ENCODE measurements around the gene KIF26A. TPM values are rescaled to one million over a fixed set of nuclear protein-coding genes. Genes with fewer than 3 reads are reported as not detected.

KIF26A gene
- total RNA-seq, 1 experiment from 2014 or later: 3.1 TPM

DNA sequence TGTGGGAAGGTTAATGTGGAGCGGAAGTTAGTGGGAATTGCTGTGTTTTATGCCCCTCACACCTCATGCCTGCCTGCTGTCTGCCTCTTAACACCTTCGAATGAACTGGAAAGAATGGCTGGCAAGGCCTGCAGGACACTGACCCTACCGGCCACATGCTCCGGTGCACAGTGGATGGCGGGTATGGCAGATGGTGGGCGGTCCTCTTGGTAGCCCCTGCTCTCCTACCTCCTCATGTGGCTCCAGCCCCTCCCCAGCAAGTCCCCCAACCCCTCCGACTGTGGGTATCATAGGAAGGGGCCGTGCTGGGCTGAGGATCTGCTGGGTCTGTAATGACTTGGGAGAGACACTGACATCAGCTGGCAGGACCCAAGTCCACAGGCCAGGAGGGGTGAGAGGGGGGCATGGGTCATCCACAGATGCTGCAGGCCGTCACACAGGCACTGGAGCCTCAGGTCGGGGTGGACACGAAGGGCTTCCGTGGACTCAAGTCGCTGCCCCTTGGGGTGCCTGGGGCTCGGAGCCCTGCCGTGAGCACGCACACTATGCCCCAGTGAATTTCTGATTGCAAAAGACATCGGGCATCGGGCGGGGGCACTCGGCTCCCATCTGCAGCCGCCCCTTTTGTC is 77.4 kb downstream of the KIF26A start:
- ChIA-PET POLR2A (ENCODE audit: unreplicated experiment) (no interaction called here), CTCF (no interaction called here)
- H3K9me2 ChIP-seq (replicated peaks; ENCODE audit: low read length): no peaks in the 10 kb centered on the region
- peaks cover 45% of the 10 kb centered on the region for H3K27me3 ChIP-seq (ENCODE audit: low read length)
- ATAC-seq (no peak), DNase-seq (no peak)
- intact Hi-C loops (cut with micrococcal nuclease): no loop called here
- no peaks in the 10 kb centered on the region for H3K36me3 ChIP-seq (ENCODE audit: low read depth, low read length)
- no peaks in the 10 kb centered on the region for H4K20me1 ChIP-seq (ENCODE audit: low read length)
- no peak overlapping the region for H3K4me2 ChIP-seq (ENCODE audit: low read length)
- H3K4me1 ChIP-seq (ENCODE audit: insufficient read depth, low read length): no peaks in the 10 kb centered on the region
- H2AFZ ChIP-seq (ENCODE audit: low read length): no peak overlapping the region
- BruUV-seq (replicated peaks): no TSS peak
- no peaks in the 10 kb centered on the region for H3F3A ChIP-seq (ENCODE audit: low read length, unreplicated experiment)
- no peak overlapping the region for H3K4me3 ChIP-seq (ENCODE audit: low read length)
- H3K9me3 ChIP-seq (ENCODE audit: low read length): no peaks in the 10 kb centered on the region
- H3K27ac ChIP-seq (ENCODE audit: low read length): no peak overlapping the region
- no peaks in the 10 kb centered on the region for H3K79me2 ChIP-seq (ENCODE audit: low read length)
- H3K9ac ChIP-seq (ENCODE audit: low read length): no peak overlapping the region
- TF ChIP-seq EZH2phosphoT487 (IDR thresholded peaks at IDR 0.05; ENCODE audit: borderline replicate concordance, low read length) (no peak), EZH2 (IDR thresholded peaks at IDR 0.05; ENCODE audit: low read length, unreplicated experiment) (no peak)
- TF ChIP-seq, protein P1, sequence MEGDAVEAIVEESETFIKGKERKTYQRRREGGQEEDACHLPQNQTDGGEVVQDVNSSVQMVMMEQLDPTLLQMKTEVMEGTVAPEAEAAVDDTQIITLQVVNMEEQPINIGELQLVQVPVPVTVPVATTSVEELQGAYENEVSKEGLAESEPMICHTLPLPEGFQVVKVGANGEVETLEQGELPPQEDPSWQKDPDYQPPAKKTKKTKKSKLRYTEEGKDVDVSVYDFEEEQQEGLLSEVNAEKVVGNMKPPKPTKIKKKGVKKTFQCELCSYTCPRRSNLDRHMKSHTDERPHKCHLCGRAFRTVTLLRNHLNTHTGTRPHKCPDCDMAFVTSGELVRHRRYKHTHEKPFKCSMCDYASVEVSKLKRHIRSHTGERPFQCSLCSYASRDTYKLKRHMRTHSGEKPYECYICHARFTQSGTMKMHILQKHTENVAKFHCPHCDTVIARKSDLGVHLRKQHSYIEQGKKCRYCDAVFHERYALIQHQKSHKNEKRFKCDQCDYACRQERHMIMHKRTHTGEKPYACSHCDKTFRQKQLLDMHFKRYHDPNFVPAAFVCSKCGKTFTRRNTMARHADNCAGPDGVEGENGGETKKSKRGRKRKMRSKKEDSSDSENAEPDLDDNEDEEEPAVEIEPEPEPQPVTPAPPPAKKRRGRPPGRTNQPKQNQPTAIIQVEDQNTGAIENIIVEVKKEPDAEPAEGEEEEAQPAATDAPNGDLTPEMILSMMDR (conservative IDR thresholded peaks at IDR 0.05; ENCODE audit: low read depth, low read length): no peak

DNA sequence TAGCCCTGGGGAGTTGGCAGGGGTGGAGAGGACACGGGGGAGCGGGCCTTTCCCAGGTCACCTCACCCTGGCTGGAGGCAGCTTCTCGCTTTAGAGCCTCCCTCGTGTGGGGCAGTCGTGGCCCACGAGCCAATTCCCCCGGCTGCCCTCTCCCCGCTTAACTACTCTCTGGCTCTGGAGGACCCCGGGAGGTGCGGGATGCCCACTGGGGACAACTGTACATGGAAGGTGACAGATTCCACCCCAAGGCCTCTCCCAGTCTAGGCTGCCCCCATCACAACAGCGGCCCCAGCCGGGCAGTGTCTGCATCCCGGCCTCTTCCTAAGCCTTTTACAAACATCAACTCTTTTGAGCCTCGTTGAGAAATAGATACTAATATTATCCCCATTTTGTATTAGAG is 78.1 kb downstream of the KIF26A start:
- Histone ChIP-seq H3F3A (ENCODE audit: low read length, unreplicated experiment) (no peaks in the 10 kb centered on the region), H3K9me2 (replicated peaks; ENCODE audit: low read length) (no peaks in the 10 kb centered on the region), H3K4me2 (ENCODE audit: low read length) (no peak overlapping the region), H3K9me3 (ENCODE audit: low read length) (no peaks in the 10 kb centered on the region), H3K79me2 (ENCODE audit: low read length) (no peaks in the 10 kb centered on the region), H3K36me3 (ENCODE audit: low read depth, low read length) (no peaks in the 10 kb centered on the region), H3K27me3 (ENCODE audit: low read length) (peaks cover 51% of the 10 kb centered on the region), H3K9ac (ENCODE audit: low read length) (no peak overlapping the region), H2AFZ (ENCODE audit: low read length) (no peak overlapping the region), H3K4me3 (ENCODE audit: low read length) (no peak overlapping the region), H3K27ac (ENCODE audit: low read length) (no peak overlapping the region), H4K20me1 (ENCODE audit: low read length) (no peaks in the 10 kb centered on the region), H3K4me1 (ENCODE audit: insufficient read depth, low read length) (no peaks in the 10 kb centered on the region)
- CTCF ChIA-PET: no interaction called here
- no TSS peak for BruUV-seq (replicated peaks)
- ATAC-seq (no peak), DNase-seq (no peak)
- intact Hi-C loops (cut with micrococcal nuclease): no loop called here
- POLR2A ChIA-PET (ENCODE audit: unreplicated experiment): no interaction called here
- TF ChIP-seq EZH2phosphoT487 (IDR thresholded peaks at IDR 0.05; ENCODE audit: borderline replicate concordance, low read length): no peak
- TF ChIP-seq EZH2 (IDR thresholded peaks at IDR 0.05; ENCODE audit: low read length, unreplicated experiment): no peak
- TF ChIP-seq, protein P1 (conservative IDR thresholded peaks at IDR 0.05; ENCODE audit: low read depth, low read length): no peak

DNA sequence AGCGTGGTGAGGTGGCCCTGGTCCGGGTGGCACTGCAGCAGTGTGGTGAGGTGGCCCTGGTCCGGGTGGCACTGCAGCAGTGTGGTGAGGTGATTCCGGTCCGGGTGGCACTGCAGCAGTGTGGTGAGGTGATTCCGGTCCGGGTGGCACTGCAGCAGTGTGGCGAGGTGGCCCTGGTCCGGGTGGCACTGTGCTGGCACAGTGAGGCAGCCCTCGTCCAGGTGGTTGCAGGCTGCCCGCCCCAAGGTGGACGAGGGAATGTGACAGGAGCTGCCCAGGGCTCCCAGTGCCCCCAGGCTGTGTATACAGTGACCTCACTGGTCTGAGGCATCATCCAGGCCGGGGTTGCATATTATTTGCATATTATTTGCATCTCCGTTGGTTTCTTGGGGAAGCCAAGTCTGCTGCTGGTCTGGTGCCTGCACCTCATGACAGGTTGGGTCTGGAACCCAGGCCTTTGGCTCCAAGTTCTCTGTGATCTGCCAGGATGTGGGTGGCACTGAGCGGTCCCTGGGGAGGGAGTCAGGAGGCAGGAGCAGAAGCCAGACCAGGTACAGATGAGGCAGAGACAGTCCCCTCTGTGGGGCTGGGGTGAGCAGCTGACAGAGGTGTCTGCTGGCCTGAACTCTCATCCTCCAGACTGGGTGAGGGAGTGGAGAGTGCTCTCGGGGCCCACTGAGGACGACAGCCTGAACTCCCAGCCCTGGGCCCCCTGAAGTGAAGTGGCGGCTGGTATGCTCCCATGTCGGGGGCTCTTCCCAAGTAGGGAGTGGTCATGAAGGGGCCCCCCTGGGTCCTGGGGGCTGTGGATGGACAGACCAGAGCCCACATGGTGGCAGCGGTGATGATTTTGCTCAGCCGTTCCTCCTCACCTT is 79.3 kb downstream of the KIF26A start:
- no peaks in the 10 kb centered on the region for H3K79me2 ChIP-seq (ENCODE audit: low read length)
- H3K9ac ChIP-seq (ENCODE audit: low read length): no peak overlapping the region
- no peaks in the 10 kb centered on the region for H3F3A ChIP-seq (ENCODE audit: low read length, unreplicated experiment)
- H3K4me3 ChIP-seq (ENCODE audit: low read length): no peak overlapping the region
- no peak overlapping the region for H3K27ac ChIP-seq (ENCODE audit: low read length)
- intact Hi-C loops (cut with micrococcal nuclease): no loop called here
- TF ChIP-seq EZH2 (IDR thresholded peaks at IDR 0.05; ENCODE audit: low read length, unreplicated experiment) (no peak), EZH2phosphoT487 (IDR thresholded peaks at IDR 0.05; ENCODE audit: borderline replicate concordance, low read length) (no peak)
- TF ChIP-seq, protein P1 (conservative IDR thresholded peaks at IDR 0.05; ENCODE audit: low read depth, low read length): no peak
- BruUV-seq (replicated peaks): no TSS peak
- POLR2A ChIA-PET (ENCODE audit: unreplicated experiment): no interaction called here
- H3K27me3 ChIP-seq (ENCODE audit: low read length): peaks cover 51% of the 10 kb centered on the region
- no peaks in the 10 kb centered on the region for H3K9me3 ChIP-seq (ENCODE audit: low read length)
- no peaks in the 10 kb centered on the region for H3K36me3 ChIP-seq (ENCODE audit: low read depth, low read length)
- CTCF ChIA-PET: no interaction called here
- H4K20me1 ChIP-seq (ENCODE audit: low read length): no peaks in the 10 kb centered on the region
- H3K9me2 ChIP-seq (replicated peaks; ENCODE audit: low read length): no peaks in the 10 kb centered on the region
- no peak overlapping the region for H3K4me2 ChIP-seq (ENCODE audit: low read length)
- ATAC-seq (no peak), DNase-seq (no peak)
- no peak overlapping the region for H2AFZ ChIP-seq (ENCODE audit: low read length)
- H3K4me1 ChIP-seq (ENCODE audit: insufficient read depth, low read length): no peaks in the 10 kb centered on the region
